ENCODE measurements around the gene MAML3. TPM values are rescaled to one million over a fixed set of nuclear protein-coding genes. Genes with fewer than 3 reads are reported as not detected.
A peak's percentile ranks its signal among the peaks of the same experiment; 100 is the strongest.

The MAML3 gene
- total RNA-seq, 1 donor from 2014 or later: 21.8 TPM

GRCh38 chr4:140109292-140109691 lies 44.7 kb downstream of the MAML3 start:
- Mint-ChIP-seq H3K27ac (peak overlapping the region; percentile 67), H3K4me3 (no peak overlapping the region), H3K9me3 (peaks cover 5% of the 10 kb centered on the region), H3K36me3 (no peaks in the 10 kb centered on the region), H3K27me3 (no peaks in the 10 kb centered on the region), H3K4me1 (ENCODE audit: unreplicated experiment) (peaks cover 35% of the 10 kb centered on the region)
- TF ChIP-seq CTCF (conservative IDR thresholded peaks at IDR 0.05): no peak
- DNase-seq (ENCODE audit: extremely low spot score, unreplicated experiment): no peak

DNA sequence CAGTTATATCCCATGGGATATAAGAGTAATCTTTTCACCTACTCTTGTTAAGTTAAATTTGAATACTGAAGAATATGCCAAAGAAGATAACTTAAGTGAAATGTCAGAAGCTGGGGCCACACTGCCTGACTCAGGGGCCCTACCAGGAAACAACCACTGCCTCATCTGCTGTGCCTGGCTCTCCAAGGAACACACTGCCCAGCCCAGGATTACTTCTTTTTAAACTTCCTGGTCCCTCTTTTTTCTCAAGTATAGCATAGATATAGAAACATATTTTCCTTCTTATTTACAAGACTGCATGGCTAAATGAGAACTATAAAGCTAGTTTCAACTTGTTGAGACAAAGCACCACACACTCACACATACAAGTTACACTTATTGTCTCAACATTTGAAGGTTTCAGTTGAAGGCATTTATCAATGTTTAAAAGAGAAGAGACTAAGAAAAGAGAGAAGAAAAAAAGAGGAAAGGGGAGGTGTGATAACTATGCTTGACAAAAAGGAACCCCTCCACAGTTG lies 45.2 kb downstream of the MAML3 start:
- no peaks in the 10 kb centered on the region for H3K36me3 Mint-ChIP-seq

DNA sequence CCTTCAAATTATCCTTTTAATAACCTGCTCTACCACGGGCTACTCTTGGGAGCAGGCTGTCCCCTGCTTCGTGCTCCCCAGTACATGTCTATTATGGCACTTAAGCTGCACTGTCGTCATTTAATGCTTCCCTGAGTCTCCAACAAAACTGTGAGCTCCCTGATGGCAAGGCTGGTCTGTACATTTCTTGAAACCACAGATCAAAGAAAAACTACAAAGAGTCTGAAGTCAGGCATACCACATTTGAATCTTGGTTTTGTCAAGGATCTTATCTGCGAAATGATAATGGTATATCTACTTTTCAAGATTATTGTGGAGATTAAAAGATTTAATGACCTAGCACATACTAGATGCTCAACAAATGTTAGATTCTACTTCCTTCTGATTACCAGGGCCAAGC lies 45.7 kb downstream of the MAML3 start:
- no peak overlapping the region for H3K4me3 Mint-ChIP-seq
- peaks cover 35% of the 10 kb centered on the region for H3K4me1 Mint-ChIP-seq (ENCODE audit: unreplicated experiment)
- no peak overlapping the region for H3K27ac Mint-ChIP-seq
- DNase-seq (ENCODE audit: extremely low spot score, unreplicated experiment): no peak
- H3K36me3 Mint-ChIP-seq: no peaks in the 10 kb centered on the region
- peaks cover 5% of the 10 kb centered on the region for H3K9me3 Mint-ChIP-seq
- H3K27me3 Mint-ChIP-seq: no peaks in the 10 kb centered on the region
- no peak for TF ChIP-seq CTCF (conservative IDR thresholded peaks at IDR 0.05)

More for the DNA sequence above, 45.2 kb downstream of the MAML3 start:
- no peak for TF ChIP-seq CTCF (conservative IDR thresholded peaks at IDR 0.05)
- peak overlapping the region; percentile 67 for H3K27ac Mint-ChIP-seq
- H3K9me3 Mint-ChIP-seq: peaks cover 5% of the 10 kb centered on the region
- peaks cover 35% of the 10 kb centered on the region for H3K4me1 Mint-ChIP-seq (ENCODE audit: unreplicated experiment)
- DNase-seq (ENCODE audit: extremely low spot score, unreplicated experiment): no peak
- no peaks in the 10 kb centered on the region for H3K27me3 Mint-ChIP-seq
- no peak overlapping the region for H3K4me3 Mint-ChIP-seq

DNA sequence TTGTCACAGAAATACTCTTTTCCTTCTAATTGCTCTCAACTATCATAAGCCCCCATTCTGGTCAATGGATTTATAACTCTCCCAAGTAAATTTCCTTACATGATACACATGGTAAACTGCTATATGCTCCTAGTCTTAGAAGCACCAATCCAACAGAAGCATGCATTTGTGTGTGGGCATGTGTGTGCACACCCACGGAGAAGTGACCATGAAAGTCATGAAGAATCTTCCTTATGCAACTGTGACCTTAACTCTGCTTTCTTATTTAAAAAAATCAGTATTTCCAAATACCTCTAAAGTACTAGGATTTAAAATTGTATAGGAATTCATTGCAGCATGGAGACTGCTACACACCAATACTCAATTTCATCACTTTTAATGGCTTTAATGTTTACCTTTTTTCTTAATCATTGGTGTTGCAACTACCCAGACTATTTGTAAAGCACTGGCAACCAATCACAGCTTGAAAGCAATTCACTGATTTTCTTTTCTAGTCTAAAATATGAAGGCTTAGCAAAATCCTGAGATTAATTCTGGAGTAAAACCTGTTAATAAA lies 47.6 kb downstream of the MAML3 start:
- peaks cover 7% of the 10 kb centered on the region for H3K36me3 Mint-ChIP-seq
- H3K4me3 Mint-ChIP-seq: no peak overlapping the region
- peaks cover 41% of the 10 kb centered on the region for H3K4me1 Mint-ChIP-seq (ENCODE audit: unreplicated experiment)
- no peak for DNase-seq (ENCODE audit: extremely low spot score, unreplicated experiment)
- H3K27ac Mint-ChIP-seq: no peak overlapping the region
- peaks cover 9% of the 10 kb centered on the region for H3K9me3 Mint-ChIP-seq
- H3K27me3 Mint-ChIP-seq: no peaks in the 10 kb centered on the region
- no peak for TF ChIP-seq CTCF (conservative IDR thresholded peaks at IDR 0.05)

DNA sequence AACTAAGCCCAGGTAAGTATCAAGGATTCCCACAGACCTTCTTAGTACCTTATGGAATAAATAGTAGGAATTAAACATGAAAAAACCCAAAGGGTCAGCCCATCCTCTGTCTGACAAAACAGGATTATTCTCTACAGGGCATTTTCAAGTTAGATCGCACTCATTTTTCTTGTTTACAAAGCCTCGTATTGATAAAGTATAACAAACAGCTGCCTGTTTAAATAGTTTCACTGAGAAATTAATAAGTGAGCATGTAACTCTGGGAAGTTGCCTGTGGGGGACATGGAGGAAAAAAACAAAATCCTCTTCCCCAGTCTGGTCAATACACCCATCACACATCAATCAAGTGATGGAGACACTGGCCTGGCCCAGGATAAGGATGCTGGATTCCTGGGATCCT lies 48.5 kb downstream of the MAML3 start:
- TF ChIP-seq CTCF (conservative IDR thresholded peaks at IDR 0.05): no peak
- no peak overlapping the region for H3K4me3 Mint-ChIP-seq
- DNase-seq (ENCODE audit: extremely low spot score, unreplicated experiment): no peak
- H3K4me1 Mint-ChIP-seq (ENCODE audit: unreplicated experiment): peaks cover 43% of the 10 kb centered on the region
- peaks cover 9% of the 10 kb centered on the region for H3K9me3 Mint-ChIP-seq
- H3K27ac Mint-ChIP-seq: no peak overlapping the region
- H3K27me3 Mint-ChIP-seq: no peaks in the 10 kb centered on the region
- peaks cover 7% of the 10 kb centered on the region for H3K36me3 Mint-ChIP-seq
